Measurements from ENCODE around the gene CAMK4. TPM values are rescaled to one million over a fixed set of nuclear protein-coding genes. Genes with fewer than 3 reads are reported as not detected.
"Not testable (repeated sequence)": the region's sequence is repeated elsewhere in the genome, so short reads cannot be mapped to it uniquely, and the experiment has no call there.

Gene CAMK4
- total and polyA plus RNA-seq, 2 of the 8 experiments (the other 6 are each of a cell fraction or from before 2014, with no cell fraction given) = 1.8 to 8.3 TPM

DNA sequence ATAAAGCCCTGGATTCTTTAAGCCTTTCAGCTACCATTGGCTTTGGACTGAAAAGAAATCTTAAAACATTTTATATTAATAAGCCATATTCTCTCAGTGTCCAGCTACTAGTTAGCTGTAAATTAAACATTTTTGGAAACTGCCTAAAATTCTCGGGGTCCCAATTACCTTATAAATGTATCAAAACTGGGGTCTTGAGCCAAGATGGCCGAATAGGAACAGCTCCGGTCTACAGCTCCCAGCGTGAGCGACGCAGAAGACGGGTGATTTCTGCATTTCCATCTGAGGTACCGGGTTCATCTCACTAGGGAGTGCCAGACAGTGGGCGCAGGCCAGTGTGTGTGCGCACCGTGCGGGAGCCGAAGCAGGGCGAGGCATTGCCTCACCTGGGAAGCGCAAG, 77.9 kb downstream of the CAMK4 start:
- H3K14ac ChIP-seq (ENCODE audit: insufficient read length); H3K27ac ChIP-seq (ENCODE audit: low read depth, low read length); H3K79me2 ChIP-seq (ENCODE audit: control insufficient read depth in 1 of 2, insufficient read depth in 2 of 2, low read length in 2 of 2); H2BK5ac ChIP-seq (ENCODE audit: low read depth, low read length); H3K27me3 ChIP-seq (replicated peaks in 1 of 4; ENCODE audit: control insufficient read depth in 3 of 4, extremely low read depth in 1 of 4, insufficient read depth in 3 of 4, low read length in 3 of 4); H3K56ac ChIP-seq (replicated peaks; ENCODE audit: insufficient read length, low read depth, low read length); H4K91ac ChIP-seq (replicated peaks; ENCODE audit: insufficient read length, low read length); H2AK5ac ChIP-seq (ENCODE audit: low read depth, low read length); H4K20me1 ChIP-seq (replicated peaks in 1 of 2; ENCODE audit: control insufficient read depth in 1 of 2, insufficient read depth in 2 of 2, low read length in 2 of 2); DNase-seq (ENCODE audit: low read depth in 1 of 2, low spot score in 2 of 2); H2BK20ac ChIP-seq (ENCODE audit: low read length); H3K4me2 ChIP-seq (ENCODE audit: insufficient read depth in 1 of 2, low read depth in 2 of 2, low read length in 2 of 2); FAIRE-seq; POLR2A ChIA-PET (ENCODE audit: partially characterized antibody); H3K18ac ChIP-seq (ENCODE audit: extremely low read depth, low read length); H4K8ac ChIP-seq (ENCODE audit: extremely low read depth, insufficient read depth, low read length); H4K5ac ChIP-seq (ENCODE audit: insufficient read length, low read depth, low read length); H3K23me2 ChIP-seq (ENCODE audit: low read depth, low read length); CTCF ChIA-PET (ENCODE audit: partially characterized antibody); H2BK12ac ChIP-seq (ENCODE audit: low read depth, low read length); H3K4me1 ChIP-seq (replicated peaks in 1 of 4; ENCODE audit: control insufficient read depth in 3 of 4, insufficient read depth in 4 of 4, low read length in 3 of 4); H2BK15ac ChIP-seq (ENCODE audit: low read length); H3K23ac ChIP-seq (ENCODE audit: insufficient read length); H3K36me3 ChIP-seq (ENCODE audit: control insufficient read depth in 2 of 4, insufficient read depth in 4 of 4, low read length in 3 of 4); H2AFZ ChIP-seq (ENCODE audit: low read length); H2BK120ac ChIP-seq (replicated peaks; ENCODE audit: low read depth, low read length); H3K79me1 ChIP-seq (ENCODE audit: low read depth, low read length); H3K4ac ChIP-seq (replicated peaks; ENCODE audit: insufficient read length, low read depth, low read length); H3K9ac ChIP-seq (replicated peaks in 1 of 4; ENCODE audit: extremely low read depth in 1 of 4, low read depth in 3 of 4, low read length in 3 of 4): not testable (repeated sequence)
- 98% methylated on average over 7 of the region's 15 CpGs; no CpG with 5 or more reads in 1 of the 2 experiments for WGBS, 2 experiments (ENCODE audit: extremely low coverage in 1 of 2, insufficient coverage in 1 of 2, insufficient read length in 1 of 2, insufficient replicate concordance in 2 of 2, low coverage in 1 of 2, low lambda C conversion rate in 2 of 2, missing lambda C conversion rate in 1 of 2)
- peaks cover 0 to 10% of the 10 kb centered on the region in 2 experiments; a peak in 2 of 4 replicates for H3K9me3 ChIP-seq (ENCODE audit: insufficient read depth in 2 of 2, low read depth in 1 of 2, low read length in 1 of 2)
- H3K4me3 ChIP-seq (ENCODE audit: extremely low read depth in 1 of 4, insufficient read depth in 2 of 4, low read depth in 3 of 4, low read length in 4 of 4) = peak overlapping the region in 1 of 4 experiments; percentile 2; a peak in 1 of 8 replicates

All from H1 (cell line).